ENCODE data around the gene CXCL17.

Gene CXCL17

GRCh38 chr19:42472402-42473147, 29.8 kb upstream of the CXCL17 start:
- Histone ChIP-seq H4K20me1 (ENCODE audit: control insufficient read depth, insufficient read depth, low read depth, low read length) (no peaks in the 10 kb centered on the region), H3K27me3 (ENCODE audit: control insufficient read depth, low read length) (no peaks in the 10 kb centered on the region), H3K27ac (ENCODE audit: low read depth, low read length) (no peak overlapping the region), H3F3A (ENCODE audit: control insufficient read depth, insufficient read depth) (peaks cover 12% of the 10 kb centered on the region), H3K4me1 (ENCODE audit: control insufficient read depth, low read length) (peaks cover 51% of the 10 kb centered on the region), H3K9me2 (replicated peaks; ENCODE audit: control insufficient read depth, low read length) (no peaks in the 10 kb centered on the region), H3K4me2 (ENCODE audit: low read length) (no peak overlapping the region), H3K79me2 (ENCODE audit: control insufficient read depth, low read length) (no peaks in the 10 kb centered on the region), H3K9me3 (ENCODE audit: control insufficient read depth, insufficient read depth, low read length) (no peaks in the 10 kb centered on the region), H3K36me3 (ENCODE audit: control insufficient read depth, low read length) (no peaks in the 10 kb centered on the region), H3K4me3 (ENCODE audit: low read length) (no peak overlapping the region)
- TF ChIP-seq, protein P1, sequence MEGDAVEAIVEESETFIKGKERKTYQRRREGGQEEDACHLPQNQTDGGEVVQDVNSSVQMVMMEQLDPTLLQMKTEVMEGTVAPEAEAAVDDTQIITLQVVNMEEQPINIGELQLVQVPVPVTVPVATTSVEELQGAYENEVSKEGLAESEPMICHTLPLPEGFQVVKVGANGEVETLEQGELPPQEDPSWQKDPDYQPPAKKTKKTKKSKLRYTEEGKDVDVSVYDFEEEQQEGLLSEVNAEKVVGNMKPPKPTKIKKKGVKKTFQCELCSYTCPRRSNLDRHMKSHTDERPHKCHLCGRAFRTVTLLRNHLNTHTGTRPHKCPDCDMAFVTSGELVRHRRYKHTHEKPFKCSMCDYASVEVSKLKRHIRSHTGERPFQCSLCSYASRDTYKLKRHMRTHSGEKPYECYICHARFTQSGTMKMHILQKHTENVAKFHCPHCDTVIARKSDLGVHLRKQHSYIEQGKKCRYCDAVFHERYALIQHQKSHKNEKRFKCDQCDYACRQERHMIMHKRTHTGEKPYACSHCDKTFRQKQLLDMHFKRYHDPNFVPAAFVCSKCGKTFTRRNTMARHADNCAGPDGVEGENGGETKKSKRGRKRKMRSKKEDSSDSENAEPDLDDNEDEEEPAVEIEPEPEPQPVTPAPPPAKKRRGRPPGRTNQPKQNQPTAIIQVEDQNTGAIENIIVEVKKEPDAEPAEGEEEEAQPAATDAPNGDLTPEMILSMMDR (IDR thresholded peaks at IDR 0.05; ENCODE audit: low read depth, low read length, poor library complexity, severe bottlenecking) = no peak
- TF ChIP-seq EZH2phosphoT487 (IDR thresholded peaks at IDR 0.05; ENCODE audit: borderline replicate concordance, low read length) = no peak

- Histone ChIP-seq H3K79me2 (ENCODE audit: control insufficient read depth, low read length) (no peaks in the 10 kb centered on the region), H3K4me3 (ENCODE audit: low read length) (no peak overlapping the region), H3K27me3 (ENCODE audit: control insufficient read depth, low read length) (no peaks in the 10 kb centered on the region), H3K36me3 (ENCODE audit: control insufficient read depth, low read length) (no peaks in the 10 kb centered on the region), H4K20me1 (ENCODE audit: control insufficient read depth, insufficient read depth, low read depth, low read length) (no peaks in the 10 kb centered on the region), H3K4me2 (ENCODE audit: low read length) (no peak overlapping the region), H3K9me2 (replicated peaks; ENCODE audit: control insufficient read depth, low read length) (no peaks in the 10 kb centered on the region), H3F3A (ENCODE audit: control insufficient read depth, insufficient read depth) (peaks cover 20% of the 10 kb centered on the region), H3K4me1 (ENCODE audit: control insufficient read depth, low read length) (peaks cover 59% of the 10 kb centered on the region), H3K9me3 (ENCODE audit: control insufficient read depth, insufficient read depth, low read length) (no peaks in the 10 kb centered on the region), H3K27ac (ENCODE audit: low read depth, low read length) (no peak overlapping the region)
- TF ChIP-seq, protein P1 (IDR thresholded peaks at IDR 0.05; ENCODE audit: low read depth, low read length, poor library complexity, severe bottlenecking) = no peak
- TF ChIP-seq EZH2phosphoT487 (IDR thresholded peaks at IDR 0.05; ENCODE audit: borderline replicate concordance, low read length) = no peak
Observed at GRCh38 chr19:42471554-42472249, 29.0 kb upstream of the CXCL17 start.

DNA sequence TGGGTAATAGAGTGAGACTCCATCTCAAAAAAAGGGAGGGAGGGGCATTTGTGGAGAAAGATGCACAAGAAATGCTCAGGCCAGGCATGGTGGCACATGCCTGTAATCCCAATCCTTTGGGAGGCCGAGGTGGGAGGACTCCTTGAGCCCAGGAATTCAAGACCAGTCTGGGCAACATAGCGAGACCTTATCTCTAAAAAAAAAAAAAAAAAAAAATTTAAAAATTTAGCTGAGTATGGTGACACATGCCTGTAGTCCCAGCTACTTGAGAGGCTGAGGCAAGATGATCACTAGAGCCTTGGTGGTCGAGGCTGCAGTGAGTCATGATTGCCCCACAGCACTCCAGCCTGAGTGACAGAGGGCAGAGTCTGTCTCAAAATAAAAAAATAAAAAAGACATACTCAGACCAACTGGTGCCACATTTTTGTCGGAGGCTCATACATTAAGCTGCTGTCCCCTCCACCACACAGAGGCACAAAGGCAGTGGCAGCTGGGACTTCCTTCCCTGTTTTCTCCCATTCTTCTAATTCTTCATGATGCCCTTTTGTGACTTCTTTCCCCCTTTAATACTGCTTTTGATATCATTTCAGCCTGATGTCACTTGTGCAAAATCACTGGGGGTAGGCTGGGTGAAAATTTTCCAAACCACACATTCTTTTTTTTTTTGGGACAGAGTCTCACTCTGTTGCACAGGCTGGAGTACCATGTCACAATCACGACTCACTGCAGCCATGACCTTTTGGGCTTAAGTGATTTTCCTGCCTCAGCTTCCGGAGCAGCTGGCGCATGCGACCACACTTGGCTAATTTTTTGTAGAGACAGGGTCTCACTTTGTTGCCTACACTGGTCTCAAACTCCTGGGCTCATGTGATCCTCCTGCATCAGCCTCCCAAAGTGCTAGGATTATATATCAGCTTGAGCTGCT, 26.8 kb upstream of the CXCL17 start:
- Histone ChIP-seq H3K27ac (ENCODE audit: low read depth, low read length) (peak overlapping the region; percentile 69), H3K9me2 (replicated peaks; ENCODE audit: control insufficient read depth, low read length) (no peaks in the 10 kb centered on the region), H3K4me3 (ENCODE audit: low read length) (peak overlapping the region; percentile 48), H3K27me3 (ENCODE audit: control insufficient read depth, low read length) (no peaks in the 10 kb centered on the region), H3K36me3 (ENCODE audit: control insufficient read depth, low read length) (no peaks in the 10 kb centered on the region), H3K9me3 (ENCODE audit: control insufficient read depth, insufficient read depth, low read length) (no peaks in the 10 kb centered on the region), H4K20me1 (ENCODE audit: control insufficient read depth, insufficient read depth, low read depth, low read length) (no peaks in the 10 kb centered on the region), H3K4me2 (ENCODE audit: low read length) (peak overlapping the region; percentile 63), H3K4me1 (ENCODE audit: control insufficient read depth, low read length) (peaks cover 81% of the 10 kb centered on the region), H3F3A (ENCODE audit: control insufficient read depth, insufficient read depth) (peaks cover 33% of the 10 kb centered on the region), H3K79me2 (ENCODE audit: control insufficient read depth, low read length) (no peaks in the 10 kb centered on the region)
- TF ChIP-seq, protein P1 (IDR thresholded peaks at IDR 0.05; ENCODE audit: low read depth, low read length, poor library complexity, severe bottlenecking) = no peak
- TF ChIP-seq EZH2phosphoT487 (IDR thresholded peaks at IDR 0.05; ENCODE audit: borderline replicate concordance, low read length) = no peak

All from DOHH2 (cell line).